ENCODE data around the gene CHGA.

GRCh38 chr14:92917956-92918355 lies 5.0 kb upstream of the CHGA start:
- TF ChIP-seq CTCF (conservative IDR thresholded peaks at IDR 0.05) = no peak
- TF ChIP-seq ZFX (IDR thresholded peaks at IDR 0.05) = no peak
